GM04504 (cell line): ENCODE results near the gene FXYD3.

Experiments
- DNase-seq: peaks from one replicate; pipeline ENCODE4 v3.0.0-alpha.2; 2012; ENCODE audit warnings: low read depth

Gene FXYD3

GRCh38 chr19:35115177-35115951, at the start of gene FXYD3:
FXYD3 (plus strand) TSS chr19:35115823; CDS start chr19:35119377, 3,554 bp downstream.
- no peak for DNase-seq

GRCh38 chr19:35066121-35066520, 49.5 kb upstream of the FXYD3 start:
- DNase-seq, result no peak

- peak; percentile 55 for DNase-seq
Observed at GRCh38 chr19:35066691-35067563, 48.7 kb upstream of the FXYD3 start.

GRCh38 chr19:35068941-35069634, 46.5 kb upstream of the FXYD3 start:
- no peak for DNase-seq

GRCh38 chr19:35069696-35070095, 45.9 kb upstream of the FXYD3 start:
- DNase-seq, result no peak

- DNase-seq, result no peak
Observed at GRCh38 chr19:35070471-35070870, 45.2 kb upstream of the FXYD3 start.

GRCh38 chr19:35073516-35073915, 42.1 kb upstream of the FXYD3 start:
- DNase-seq, result no peak

GRCh38 chr19:35073941-35074340, 41.7 kb upstream of the FXYD3 start:
- no peak for DNase-seq

- DNase-seq, result no peak
Observed at GRCh38 chr19:35074426-35075201, 41.0 kb upstream of the FXYD3 start.

- DNase-seq, result no peak
Observed at GRCh38 chr19:35075202-35076025, 40.2 kb upstream of the FXYD3 start.

- no peak for DNase-seq
Observed at GRCh38 chr19:35076026-35076370, 39.6 kb upstream of the FXYD3 start.

- DNase-seq, result no peak
Observed at GRCh38 chr19:35076657-35077056, 39.0 kb upstream of the FXYD3 start.

GRCh38 chr19:35077411-35078223, 38.0 kb upstream of the FXYD3 start:
- DNase-seq, result no peak

- DNase-seq, result no peak
Observed at GRCh38 chr19:35079826-35080225, 35.8 kb upstream of the FXYD3 start.

- DNase-seq, result no peak
Observed at GRCh38 chr19:35080613-35081170, 34.9 kb upstream of the FXYD3 start.

- no peak for DNase-seq
Observed at GRCh38 chr19:35081201-35081600, 34.4 kb upstream of the FXYD3 start.

GRCh38 chr19:35083691-35084508, 31.7 kb upstream of the FXYD3 start:
- no peak for DNase-seq

- DNase-seq, result no peak
Observed at GRCh38 chr19:35084509-35084762, 31.2 kb upstream of the FXYD3 start.

- no peak for DNase-seq
Observed at GRCh38 chr19:35085947-35086346, 29.7 kb upstream of the FXYD3 start.
